K562 (cell line): ENCODE data around the gene CERS2. TPM values are rescaled to one million over a fixed set of nuclear protein-coding genes. Genes with fewer than 3 reads are reported as not detected.

Experiments used
- ARHGAP35 ChIP-seq: fragments of 450-650 bp; IDR thresholded peaks from 2 replicates; pipeline ENCODE4 v1.6.1; 2018; ENCODE audit not compliant: partially characterized antibody
- ARID1B ChIP-seq: fragments of 450-650 bp; IDR thresholded peaks from 2 replicates; pipeline ENCODE4 v1.6.1; 2016; ENCODE audit warnings: antibody characterized with exemption, mild to moderate bottlenecking, inconsistent platforms
- ARID3A ChIP-seq: IDR thresholded peaks from 2 replicates; pipeline ENCODE4 v1.6.1; 2012; ENCODE audit warnings: low read depth, low read length, improper control_type of control experiment, borderline replicate concordance
- BRF2 ChIP-seq: IDR thresholded peaks from 3 replicates; pipeline ENCODE4 v1.6.1; 2011; ENCODE audit warnings: borderline replicate concordance, mild to moderate bottlenecking; ENCODE audit not compliant: insufficient read length, insufficient read depth
- CLOCK ChIP-seq: fragments of 250-450 bp; sonication (Bioruptor Pico); IDR thresholded peaks from 2 replicates; pipeline ENCODE4 v1.4.0; 2020; ENCODE audit warnings: mild to moderate bottlenecking, moderate library complexity, borderline replicate concordance
- DNMT1 ChIP-seq: fragments of 450-650 bp; IDR thresholded peaks from 2 replicates; pipeline ENCODE4 v1.6.1; 2016; ENCODE audit warnings: antibody characterized with exemption, mild to moderate bottlenecking
- EGR1 ChIP-seq: fragments of 450-650 bp; conservative IDR thresholded peaks from 2 replicates; pipeline ENCODE4 v1.6.1; 2017; ENCODE audit warnings: mild to moderate bottlenecking
- ETS2 ChIP-seq: IDR thresholded peaks from 2 replicates; pipeline ENCODE4 v1.6.1; 2016; ENCODE audit warnings: borderline replicate concordance, missing genetic modification characterization, mild to moderate bottlenecking, moderate library complexity, missing compliant biosample characterization; ENCODE audit not compliant: poor library complexity, severe bottlenecking
- ETV5 ChIP-seq: sonication (generic); formaldehyde crosslinking; IDR thresholded peaks from 2 replicates; pipeline ENCODE4 v1.4.0; 2020; ENCODE audit warnings: low read depth, mild to moderate bottlenecking, missing genetic modification reagents
- FOXK2 ChIP-seq, 2 experiments: fragments of 450-650 bp; IDR thresholded peaks in 1 of 2; conservative IDR thresholded peaks in 1 of 2; 2 replicates each; pipeline ENCODE4 v1.6.1; 2016; ENCODE audit warnings: low read depth in 2 of 2, mild to moderate bottlenecking in 1 of 2
- GABPA ChIP-seq: fragments of 200-800 bp; sonication (Bioruptor generic); conservative IDR thresholded peaks from 2 replicates; pipeline ENCODE4 v1.6.1; 2016; ENCODE audit warnings: low read depth, missing genetic modification characterization, missing compliant biosample characterization
- JUND ChIP-seq, 2 experiments: IDR thresholded peaks; 2 replicates in 1 of 2; 3 replicates in 1 of 2; pipeline ENCODE4 v1.6.1; 2011; ENCODE audit warnings: borderline replicate concordance in 2 of 2, low read depth in 2 of 2, low read length in 2 of 2, improper control_type of control experiment in 1 of 2, missing biosample characterization in 1 of 2, missing genetic modification characterization in 1 of 2, missing genetic modification reagents in 1 of 2
- MAZ ChIP-seq, 2 experiments: fragments of 450-650 bp in 1 of 2; sonication (generic) in 1 of 2; formaldehyde crosslinking; IDR thresholded peaks in 1 of 2; conservative IDR thresholded peaks in 1 of 2; 2 replicates each; pipeline versions ENCODE4 v1.4.0 to v1.5.0; 2020; ENCODE audit warnings: mild to moderate bottlenecking in 1 of 2, missing genetic modification reagents in 1 of 2
- MXD1 ChIP-seq: fragments of 250-450 bp; sonication (Bioruptor Pico); IDR thresholded peaks from 2 replicates; pipeline ENCODE4 v1.8.0; 2021; ENCODE audit warnings: borderline replicate concordance, mild to moderate bottlenecking, moderate library complexity; ENCODE audit not compliant: poor library complexity, severe bottlenecking
- NCOA1 ChIP-seq: fragments of 450-650 bp; IDR thresholded peaks from 2 replicates; pipeline ENCODE4 v1.6.1; 2016; ENCODE audit warnings: low read depth
- NRF1 ChIP-seq, 2 experiments: fragments of 450-650 bp; IDR thresholded peaks in 1 of 2; conservative IDR thresholded peaks in 1 of 2; 2 replicates each; pipeline ENCODE4 v1.6.1; 2014; ENCODE audit warnings: mild to moderate bottlenecking in 2 of 2
- SLC30A9 ChIP-seq: fragments of 250-450 bp; sonication (Bioruptor Pico); IDR thresholded peaks from 2 replicates; pipeline ENCODE4 v1.8.0; 2022; ENCODE audit warnings: mild to moderate bottlenecking, moderate library complexity
- SMAD3 ChIP-seq: fragments of 450-650 bp; formaldehyde crosslinking; conservative IDR thresholded peaks from 2 replicates; pipeline ENCODE4 v1.4.0; 2020; ENCODE audit warnings: mild to moderate bottlenecking
- TCF3 ChIP-seq: sonication (generic); formaldehyde crosslinking; IDR thresholded peaks from 2 replicates; pipeline ENCODE4 v1.4.0; 2020; ENCODE audit warnings: mild to moderate bottlenecking, missing genetic modification reagents
- ZNF668 ChIP-seq: fragments of 250-450 bp; sonication (Bioruptor Pico); IDR thresholded peaks from 2 replicates; pipeline ENCODE4 v1.8.0; 2022; ENCODE audit warnings: mild to moderate bottlenecking, inconsistent platforms
- ZNF766 ChIP-seq: fragments of 200-800 bp; sonication (Bioruptor generic); conservative IDR thresholded peaks from 2 replicates; pipeline ENCODE4 v1.6.1; 2016; ENCODE audit warnings: missing genetic modification characterization, missing compliant biosample characterization
- polyA plus RNA-seq, 8 experiments: library from polyadenylated mRNA; depleted of rRNA in 4 of 8; stranded (reverse) in 5 of 8; unstranded in 3 of 8; fragments of >200 nt; fragmentation: Nextera tagmentation in 2 of 8; fragmentation: Illumina TruSeq in 1 of 8; extraction: Ambion mirVana in 2 of 8; extraction: Trizol in 1 of 8; gene quantifications; 2 replicates each; pipeline versions ENCODE4 v1.2.1 to v1.2.3, GENCODE V29; 2011 to 2014; ENCODE audit warnings: inconsistent platforms in 1 of 8, missing spikeins in 1 of 8
- total RNA-seq, 7 experiments: library from RNA; depleted of rRNA in 6 of 7; stranded (reverse); fragments of >200 nt in 6 of 7; fragmentation: Illumina TruSeq in 2 of 7; extraction: Trizol in 2 of 7; gene quantifications; 2 replicates each; pipeline versions ENCODE4 v1.2.1 to v1.2.3, GENCODE V29; 2011 to 2021; ENCODE audit warnings: low replicate concordance in 1 of 7

Gene CERS2
- total and polyA plus RNA-seq, 9 of the 15 experiments (the other 6 are each of a cell fraction or from before 2014, with no cell fraction given) = 23.4 to 295 (median 132) TPM

- peak; percentile 82 for TF ChIP-seq ARID1B
- TF ChIP-seq NCOA1 = peak; percentile 31; the same call in 1 of the 2 replicates
- TF ChIP-seq SLC30A9 (CRISPR knock-in tag) = no peak
- no peak; a peak in 1 of 4 replicates for TF ChIP-seq NRF1 (conservative IDR thresholded peaks at IDR 0.05 in 1 of 2, IDR thresholded peaks at IDR 0.05 in 1 of 2)
- 0 out of 2 replicates have a peak, but pooled peaks have one; percentile 31 for TF ChIP-seq ZNF668
- peak; percentile 76; the same call in 1 of the 2 replicates for TF ChIP-seq ETV5 (CRISPR knock-in tag)
- TF ChIP-seq CLOCK (CRISPR knock-in tag) = no peak
- TF ChIP-seq DNMT1 = no peak
- no peak for TF ChIP-seq ARID3A
- no peak for TF ChIP-seq ETS2 (tag)
- no peak for TF ChIP-seq ARHGAP35
- TF ChIP-seq SMAD3 (CRISPR knock-in tag) = peak; percentile 42; the same call in 1 of the 2 replicates
- TF ChIP-seq JUND (IDR thresholded peaks at IDR 0.05; ENCODE audit: borderline replicate concordance, low read depth, low read length) = peak; percentile 76
- TF ChIP-seq JUND (tag; IDR thresholded peaks at IDR 0.05; ENCODE audit: borderline replicate concordance, low read depth, low read length) = peak; percentile 82; the same call in 2 of the 3 replicates
- TF ChIP-seq EGR1 = peak; percentile 50
- TF ChIP-seq GABPA (tag) = peak; percentile 62
- 0 out of 4 replicates have a peak, but pooled peaks have one; percentile 30 to 44 for TF ChIP-seq MAZ (CRISPR knock-in tag; conservative IDR thresholded peaks at IDR 0.05 in 1 of 2, IDR thresholded peaks at IDR 0.05 in 1 of 2)
- peak; percentile 75 for TF ChIP-seq ZNF766 (CRISPR knock-in tag)
- TF ChIP-seq FOXK2 (conservative IDR thresholded peaks at IDR 0.05 in 1 of 2, IDR thresholded peaks at IDR 0.05 in 1 of 2; ENCODE audit: low read depth in 2 of 2) = peak in 1 of 2 experiments; percentile 51; a peak in 1 of 4 replicates
- TF ChIP-seq TCF3 (CRISPR knock-in tag) = peak; percentile 68
- TF ChIP-seq BRF2 = no peak
- TF ChIP-seq MXD1 (CRISPR knock-in tag) = no peak
These were observed 24.5 kb upstream of the CERS2 start (continued) for GRCh38 chr1:150999051-150999674.
